Cerebellar nuclear complex (tissue), 1 donor: ENCODE results near the gene MYBPHL.

Experiments used
- DNase-seq, 2 experiments: peaks; one replicate each; lab custom pipeline; 2025; lab: John Stamatoyannopoulos, UW

The MYBPHL gene

DNA sequence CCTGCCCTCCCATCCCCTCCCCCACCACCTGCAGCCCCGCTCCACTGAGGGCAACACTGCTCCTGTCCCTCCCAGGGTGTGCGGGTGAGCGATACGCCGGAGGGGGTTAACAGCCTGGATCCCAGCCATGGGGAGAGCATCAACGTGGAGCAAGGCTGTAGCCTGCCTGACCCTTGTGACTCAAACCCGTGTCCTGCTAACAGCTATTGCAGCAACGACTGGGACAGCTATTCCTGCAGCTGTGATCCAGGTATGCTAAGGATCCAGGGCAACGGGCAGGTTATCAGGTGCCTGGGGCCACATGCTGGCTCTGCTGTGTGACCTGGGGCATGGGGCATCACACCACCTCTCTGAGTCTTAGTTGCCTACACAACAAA lies 42.4 kb downstream of the MYBPHL start:
- no peak for DNase-seq

DNA sequence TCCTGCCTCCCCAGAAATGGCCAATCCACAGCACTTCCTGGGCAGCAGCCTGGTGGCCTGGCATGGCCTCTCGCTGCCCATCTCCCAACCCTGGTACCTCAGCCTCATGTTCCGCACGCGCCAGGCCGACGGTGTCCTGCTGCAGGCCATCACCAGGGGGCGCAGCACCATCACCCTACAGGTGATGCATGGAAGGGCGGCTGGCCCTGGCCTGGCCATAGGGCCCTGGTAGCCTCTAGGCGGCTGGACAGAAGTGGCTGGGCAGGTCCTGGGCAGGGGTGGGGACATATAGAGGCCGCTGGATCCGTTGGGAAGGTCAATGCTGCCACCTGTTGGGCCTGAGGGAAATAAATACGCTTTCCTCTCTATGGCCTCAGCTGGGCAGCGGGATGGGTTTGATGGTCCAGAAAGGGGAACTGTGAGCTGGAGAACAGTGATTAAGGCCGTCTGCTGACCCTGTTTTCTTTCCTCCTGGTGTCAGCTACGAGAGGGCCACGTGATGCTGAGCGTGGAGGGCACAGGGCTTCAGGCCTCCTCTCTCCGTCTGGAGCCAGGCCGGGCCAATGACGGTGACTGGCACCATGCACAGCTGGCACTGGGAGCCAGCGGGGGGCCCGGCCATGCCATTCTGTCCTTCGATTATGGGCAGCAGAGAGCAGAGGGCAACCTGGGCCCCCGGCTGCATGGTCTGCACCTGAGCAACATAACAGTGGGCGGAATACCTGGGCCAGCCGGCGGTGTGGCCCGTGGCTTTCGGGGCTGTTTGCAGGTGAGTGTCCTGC lies 43.0 kb downstream of the MYBPHL start:
- DNase-seq: no peak

DNA sequence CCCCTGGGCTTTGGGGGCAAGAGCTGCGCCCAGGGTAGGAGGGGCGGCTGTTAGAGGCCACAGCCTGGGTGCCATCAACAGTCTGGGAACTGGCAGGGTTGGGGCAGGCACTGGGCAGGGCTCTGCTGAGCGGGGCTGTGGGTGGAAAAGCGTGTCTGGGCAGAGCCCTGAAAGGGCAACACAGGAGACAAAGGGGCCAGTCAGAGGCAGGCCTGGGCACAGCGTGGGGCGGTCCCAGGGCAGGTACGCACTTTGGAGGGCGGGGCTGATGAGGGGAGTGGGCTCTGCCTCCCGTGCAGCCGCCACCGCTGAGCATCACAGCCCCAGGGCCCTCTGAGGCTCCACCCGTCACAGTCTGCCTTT lies 43.6 kb downstream of the MYBPHL start:
- no peak for DNase-seq

DNA sequence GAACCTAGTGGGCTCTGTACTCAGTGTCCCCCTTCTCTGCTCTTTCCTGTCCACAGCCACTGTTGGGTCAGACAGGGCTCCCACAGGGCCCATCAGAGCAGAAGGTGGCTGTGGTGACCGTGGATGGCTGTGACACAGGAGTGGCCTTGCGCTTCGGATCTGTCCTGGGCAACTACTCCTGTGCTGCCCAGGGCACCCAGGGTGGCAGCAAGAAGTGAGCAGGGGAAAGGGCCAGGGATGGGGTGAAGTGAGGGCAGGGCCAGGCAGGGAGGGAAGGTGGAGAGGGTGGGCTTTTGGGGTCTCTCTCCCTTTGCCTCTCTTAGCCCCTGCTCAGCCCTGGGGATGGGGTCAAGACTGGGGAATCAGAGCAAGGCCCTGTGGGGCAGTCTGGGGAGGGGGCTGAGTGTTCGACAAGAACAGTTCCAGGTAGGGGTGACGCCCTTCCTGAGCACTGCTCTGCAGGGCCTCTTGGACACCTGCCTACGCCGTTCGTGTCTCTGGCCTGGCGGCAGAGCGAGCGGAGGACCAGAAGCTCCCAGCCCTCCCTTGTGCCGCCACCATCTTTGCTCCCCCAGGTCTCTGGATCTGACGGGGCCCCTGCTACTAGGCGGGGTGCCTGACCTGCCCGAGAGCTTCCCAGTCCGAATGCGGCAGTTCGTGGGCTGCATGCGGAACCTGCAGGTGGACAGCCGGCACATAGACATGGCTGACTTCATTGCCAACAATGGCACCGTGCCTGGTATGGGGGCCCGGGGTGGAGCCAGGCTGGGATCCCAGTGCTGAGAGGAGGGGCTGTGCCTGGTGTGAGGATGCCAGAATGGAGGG lies 44.4 kb downstream of the MYBPHL start:
- DNase-seq: no peak

DNA sequence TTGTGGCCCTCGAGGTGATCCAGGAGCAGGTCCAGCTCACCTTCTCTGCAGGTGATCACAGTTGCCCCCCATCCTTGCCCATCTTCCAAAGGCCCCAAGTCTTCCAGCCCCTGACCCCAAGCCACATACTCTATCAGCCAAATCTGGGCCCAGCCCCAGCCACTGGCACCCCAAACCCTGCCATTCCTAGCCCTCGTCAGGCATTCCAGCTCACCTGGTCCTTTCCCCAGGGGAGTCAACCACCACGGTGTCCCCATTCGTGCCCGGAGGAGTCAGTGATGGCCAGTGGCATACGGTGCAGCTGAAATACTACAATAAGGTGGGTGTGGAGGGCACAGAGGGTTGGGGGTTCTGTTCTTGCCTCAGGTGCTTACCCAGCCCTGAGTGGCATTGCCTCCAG lies 45.2 kb downstream of the MYBPHL start:
- DNase-seq: no peak

DNA sequence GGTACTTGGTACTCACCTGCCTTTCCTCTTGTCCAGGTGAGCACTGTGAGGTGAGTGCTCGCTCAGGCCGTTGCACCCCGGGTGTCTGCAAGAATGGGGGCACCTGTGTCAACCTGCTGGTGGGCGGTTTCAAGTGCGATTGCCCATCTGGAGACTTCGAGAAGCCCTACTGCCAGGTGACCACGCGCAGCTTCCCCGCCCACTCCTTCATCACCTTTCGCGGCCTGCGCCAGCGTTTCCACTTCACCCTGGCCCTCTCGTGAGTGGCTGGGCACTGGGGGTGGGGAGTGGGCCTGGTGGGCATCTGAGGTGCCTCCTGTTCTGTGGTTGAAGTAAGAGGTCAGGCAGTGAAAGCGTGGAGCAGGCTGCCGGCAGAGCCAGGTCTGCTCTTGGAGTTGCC lies 45.8 kb downstream of the MYBPHL start:
- DNase-seq: no peak

DNA sequence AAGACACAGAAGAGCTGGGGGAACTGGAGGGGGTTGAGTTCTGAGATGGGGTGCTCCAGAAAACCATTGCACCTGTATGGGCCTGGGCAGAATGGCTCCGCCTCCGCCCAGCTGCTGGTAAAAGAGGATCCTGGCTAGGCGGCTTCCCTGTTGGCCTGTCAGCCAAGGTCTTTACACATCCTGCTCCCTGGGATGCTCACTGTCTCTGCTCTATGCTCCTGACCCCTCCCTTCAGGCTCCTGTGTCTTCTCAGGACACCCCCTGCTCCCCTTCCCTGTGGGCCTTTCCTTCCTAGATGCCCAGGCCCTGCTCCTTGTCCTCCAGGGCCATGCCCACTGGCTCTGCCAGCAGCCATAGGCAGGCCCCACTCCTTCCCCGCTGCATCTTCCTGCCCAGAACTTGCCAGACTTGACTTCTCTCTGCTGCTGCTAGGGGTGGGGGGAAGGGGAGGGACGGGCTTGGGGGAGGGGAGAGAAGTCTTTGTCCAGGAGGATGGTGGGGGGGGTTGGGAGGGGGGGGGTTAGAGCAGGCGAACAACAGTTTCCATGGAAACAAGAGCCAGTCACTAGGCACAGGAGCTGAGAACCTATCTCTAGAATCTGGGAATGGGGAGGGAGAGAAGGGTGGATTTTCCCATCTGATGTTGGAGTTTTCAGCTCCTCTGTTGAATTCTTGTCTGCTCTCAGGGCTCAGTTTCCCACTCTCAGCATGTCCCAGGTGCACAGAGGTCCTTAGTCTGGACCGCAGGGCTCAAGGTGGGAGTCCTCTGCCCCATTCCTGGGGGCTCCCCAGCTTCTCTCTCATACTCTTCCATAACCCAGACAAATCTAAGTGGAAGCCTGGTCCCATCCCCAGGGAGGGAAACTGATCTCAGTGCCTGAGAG lies 46.9 kb downstream of the MYBPHL start:
- DNase-seq: no peak

DNA sequence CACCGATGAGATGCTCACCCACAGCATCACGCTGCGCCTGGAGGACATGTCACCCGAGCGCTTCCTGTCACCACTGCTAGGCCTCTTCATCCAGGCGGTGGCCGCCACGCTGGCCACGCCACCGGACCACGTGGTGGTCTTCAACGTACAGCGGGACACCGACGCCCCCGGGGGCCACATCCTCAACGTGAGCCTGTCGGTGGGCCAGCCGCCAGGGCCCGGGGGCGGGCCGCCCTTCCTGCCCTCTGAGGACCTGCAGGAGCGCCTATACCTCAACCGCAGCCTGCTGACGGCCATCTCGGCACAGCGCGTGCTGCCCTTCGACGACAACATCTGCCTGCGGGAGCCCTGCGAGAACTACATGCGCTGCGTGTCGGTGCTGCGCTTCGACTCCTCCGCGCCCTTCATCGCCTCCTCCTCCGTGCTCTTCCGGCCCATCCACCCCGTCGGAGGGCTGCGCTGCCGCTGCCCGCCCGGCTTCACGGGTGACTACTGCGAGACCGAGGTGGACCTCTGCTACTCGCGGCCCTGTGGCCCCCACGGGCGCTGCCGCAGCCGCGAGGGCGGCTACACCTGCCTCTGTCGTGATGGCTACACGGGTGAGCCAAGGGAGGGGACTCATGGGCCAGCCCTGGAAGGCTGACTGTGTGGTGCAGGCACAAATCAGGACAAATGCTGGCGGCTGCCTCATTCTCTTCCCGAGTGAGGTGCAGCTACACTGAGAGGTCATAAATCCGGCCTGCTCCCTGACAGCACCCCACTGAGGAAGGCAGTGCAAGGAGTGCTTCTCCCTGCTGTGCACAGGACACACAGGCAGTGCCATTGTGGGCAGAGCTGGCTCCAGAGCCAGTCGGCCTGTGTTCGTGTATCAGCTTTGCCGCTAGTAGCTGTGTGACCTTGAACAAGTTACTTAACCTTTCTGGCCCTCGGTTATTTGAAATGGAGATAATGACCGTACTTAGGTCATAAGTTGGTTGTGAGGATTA lies 48.0 kb downstream of the MYBPHL start:
- DNase-seq: no peak

DNA sequence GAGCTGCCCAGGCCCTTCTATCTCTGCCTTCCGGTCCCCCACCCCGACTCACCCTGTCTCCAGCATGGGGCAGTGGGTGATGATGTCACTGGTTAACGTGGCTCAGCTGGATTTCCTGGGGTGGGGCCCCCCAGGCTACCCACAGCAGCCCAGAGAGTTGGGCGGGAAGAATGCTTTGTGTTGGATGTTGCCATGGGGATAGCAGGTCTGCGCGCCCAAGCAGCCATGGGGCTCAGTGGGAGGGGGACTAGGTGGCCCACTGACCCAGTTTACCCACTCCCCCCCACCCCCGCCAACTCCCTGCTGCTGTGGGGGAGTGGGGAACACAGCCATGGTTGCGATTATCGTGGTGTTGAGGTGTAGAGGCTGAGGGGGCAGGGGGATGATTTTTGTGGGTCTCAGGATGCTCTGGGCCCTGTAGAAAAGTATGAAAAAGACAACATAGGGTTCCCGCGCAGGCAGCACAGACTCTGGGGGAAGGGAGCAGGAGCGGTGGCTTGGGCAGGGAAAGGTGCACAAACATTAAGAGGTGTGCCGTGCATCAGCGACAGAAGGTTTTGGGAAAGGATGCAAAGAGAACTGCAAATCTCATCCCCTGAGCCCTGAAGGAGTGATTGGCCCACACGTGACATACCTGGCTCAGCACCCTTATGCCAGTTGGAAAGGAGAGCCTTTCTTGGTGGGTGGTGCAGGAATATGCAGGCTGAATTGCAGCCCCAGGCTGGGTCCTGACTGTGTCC lies 49.0 kb downstream of the MYBPHL start:
- no peak for DNase-seq

DNA sequence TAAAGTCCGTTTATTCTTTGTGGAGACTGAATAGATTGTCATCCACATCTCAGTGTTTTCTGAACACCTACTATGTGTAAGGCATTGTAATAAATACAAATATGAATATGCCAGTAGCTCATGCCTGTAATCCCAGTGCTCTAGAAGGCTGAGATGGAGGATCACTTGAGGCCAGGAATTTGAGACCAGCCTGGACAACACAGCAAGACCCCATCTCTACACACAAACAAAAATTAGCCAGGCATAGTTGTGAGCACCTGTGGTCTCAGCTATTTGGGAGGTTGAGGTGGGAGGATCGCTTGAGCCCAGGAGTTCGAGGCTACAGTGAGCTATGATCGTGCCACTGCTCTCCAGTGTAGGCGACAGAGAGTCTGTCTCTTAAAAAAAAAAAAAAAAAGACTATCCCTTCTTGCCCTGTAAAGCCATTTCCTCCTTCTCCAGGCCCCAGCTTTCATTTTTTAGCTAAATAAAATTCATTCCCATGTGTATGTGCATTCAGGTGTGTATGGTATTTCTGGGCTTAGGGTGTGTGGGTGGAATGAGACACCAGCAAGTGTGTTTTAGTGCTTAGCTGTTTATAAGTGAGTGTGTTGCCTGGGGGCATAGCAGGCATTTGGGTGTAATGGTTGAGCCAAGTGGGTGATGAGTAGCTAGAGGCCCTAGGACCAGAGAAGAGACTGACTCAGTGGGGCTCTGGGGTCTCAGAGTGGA lies 49.7 kb downstream of the MYBPHL start:
- no peak for DNase-seq

DNA sequence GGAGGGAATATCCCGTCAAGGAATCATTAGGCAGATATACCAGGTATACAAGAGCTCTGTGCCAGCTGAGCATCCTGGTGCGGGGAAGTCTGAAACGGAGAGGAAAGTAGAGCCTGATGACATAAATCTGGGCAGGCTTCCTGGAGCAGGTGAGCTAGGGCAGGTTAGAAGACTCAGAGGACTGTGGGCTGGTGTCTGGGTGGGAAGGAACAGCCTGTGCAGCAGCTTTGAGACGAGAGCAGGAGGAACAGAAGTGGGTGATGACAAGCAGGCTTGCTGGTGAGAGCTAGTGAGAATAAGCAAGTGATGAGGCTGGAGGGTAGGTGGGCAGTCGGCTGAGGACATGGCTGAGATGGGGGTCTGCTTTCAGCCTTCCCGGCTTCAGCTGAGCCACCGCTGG lies 50.7 kb downstream of the MYBPHL start:
- DNase-seq: no peak

DNA sequence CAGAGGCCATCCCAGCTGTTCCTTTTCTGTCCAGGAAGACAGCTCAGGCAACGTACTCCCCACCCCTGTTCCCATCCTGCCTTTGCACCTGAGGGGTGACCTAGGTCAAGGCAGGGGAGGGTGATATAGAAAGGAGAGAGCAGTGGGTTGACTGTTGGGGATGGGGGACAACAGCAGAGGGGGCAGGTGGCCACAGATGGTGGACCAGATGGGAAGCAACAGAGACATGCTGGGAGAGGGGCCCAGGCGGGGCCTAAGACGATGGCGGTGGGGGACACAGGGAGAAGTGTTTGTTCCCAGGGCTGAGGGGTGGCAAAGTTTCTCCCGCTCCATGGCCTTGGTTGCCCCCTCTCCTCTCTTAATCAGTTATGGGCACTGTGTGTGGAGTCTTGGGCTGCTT lies 51.1 kb downstream of the MYBPHL start:
- DNase-seq: no peak

DNA sequence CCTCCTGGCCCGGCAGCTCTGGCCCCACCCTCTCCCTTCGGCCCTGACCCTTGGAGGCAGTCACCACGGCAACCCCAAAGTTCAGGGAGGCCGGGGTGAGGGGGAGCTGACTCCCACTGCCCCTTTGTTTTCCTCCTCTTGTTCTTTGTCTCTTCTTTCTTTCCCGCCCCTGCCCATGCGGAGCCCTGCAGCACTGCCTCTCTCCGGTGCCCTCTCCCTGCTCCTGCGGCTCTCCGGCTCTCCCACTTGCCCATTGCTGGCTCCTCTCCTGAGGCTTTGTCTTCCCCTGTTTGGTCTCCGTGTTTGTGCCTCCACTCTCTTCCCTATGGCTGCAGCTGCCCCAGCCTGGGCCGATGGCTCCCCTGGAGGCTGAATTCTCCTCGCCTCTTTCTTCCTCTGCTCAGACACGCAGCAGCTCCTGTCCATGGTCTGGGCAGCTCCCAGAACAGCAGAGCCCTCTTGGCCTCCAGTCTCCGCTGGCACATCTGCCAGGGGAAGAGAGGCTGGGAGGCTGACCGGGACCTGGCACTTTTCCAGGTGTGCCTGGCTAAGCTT lies 51.6 kb downstream of the MYBPHL start:
- no peak for DNase-seq

DNA sequence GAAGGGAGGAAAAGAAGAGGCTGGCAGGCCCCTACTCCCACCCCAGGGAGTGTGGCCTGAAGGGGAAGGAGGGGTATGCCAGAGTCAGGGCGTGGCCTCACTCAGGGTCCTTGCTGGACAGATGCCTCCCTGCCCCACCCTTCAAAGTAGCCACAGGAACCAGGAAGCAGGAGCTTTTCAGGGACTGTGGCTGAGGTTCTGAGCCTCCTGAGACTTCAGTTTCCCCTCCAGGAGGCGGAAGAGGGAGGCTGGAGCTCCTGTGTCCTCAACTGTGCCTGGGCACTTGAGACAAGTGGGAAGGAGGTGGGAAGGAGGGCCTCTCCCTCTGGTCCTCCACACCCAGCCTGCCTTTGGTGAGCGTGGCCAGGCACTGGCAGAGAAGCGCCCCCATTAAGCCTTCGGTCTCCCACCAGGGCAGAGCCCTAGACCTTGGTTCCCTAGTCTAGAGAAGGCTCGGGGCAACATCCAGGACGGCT lies 52.2 kb downstream of the MYBPHL start:
- DNase-seq: no peak

DNA sequence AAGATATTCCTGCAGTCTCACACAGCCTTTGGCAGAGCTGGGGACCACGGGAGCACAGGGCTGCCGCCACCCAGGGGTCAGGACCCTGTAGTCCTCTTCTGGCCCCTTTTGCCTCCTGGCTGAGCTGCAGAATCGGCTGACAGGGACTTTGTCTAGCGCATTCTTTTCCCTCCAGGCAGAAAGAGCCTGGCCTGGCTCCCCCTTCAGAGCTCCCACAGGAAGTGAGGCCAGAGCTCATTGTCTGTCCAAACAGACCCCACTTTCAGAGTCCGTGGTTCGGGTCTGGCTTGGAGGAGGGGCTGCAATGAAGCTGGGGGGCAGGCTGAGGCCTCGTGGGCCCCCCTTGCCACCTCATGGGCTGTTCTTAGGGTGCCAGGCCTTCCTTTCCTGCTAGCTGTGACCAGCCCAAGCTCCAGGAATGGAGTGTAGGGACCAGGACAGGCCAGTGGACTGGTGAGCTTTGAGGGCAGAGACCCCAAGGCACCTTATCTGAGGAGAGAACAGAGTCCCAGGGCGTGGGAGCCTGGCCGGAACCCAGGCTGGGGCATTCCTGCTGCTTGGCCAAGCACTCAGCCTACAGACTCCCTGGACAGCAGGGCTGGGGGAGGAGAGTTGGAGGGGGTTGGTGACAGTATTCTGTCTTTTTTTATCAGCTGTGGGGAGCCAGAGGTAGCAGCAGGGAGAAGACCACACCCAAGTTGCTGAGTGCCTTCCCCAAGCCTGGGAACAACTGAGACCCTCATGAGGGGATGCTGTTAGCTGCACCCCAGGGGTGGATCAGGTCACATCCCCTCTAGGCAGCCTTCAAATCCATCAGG lies 52.8 kb downstream of the MYBPHL start:
- no peak for DNase-seq

DNA sequence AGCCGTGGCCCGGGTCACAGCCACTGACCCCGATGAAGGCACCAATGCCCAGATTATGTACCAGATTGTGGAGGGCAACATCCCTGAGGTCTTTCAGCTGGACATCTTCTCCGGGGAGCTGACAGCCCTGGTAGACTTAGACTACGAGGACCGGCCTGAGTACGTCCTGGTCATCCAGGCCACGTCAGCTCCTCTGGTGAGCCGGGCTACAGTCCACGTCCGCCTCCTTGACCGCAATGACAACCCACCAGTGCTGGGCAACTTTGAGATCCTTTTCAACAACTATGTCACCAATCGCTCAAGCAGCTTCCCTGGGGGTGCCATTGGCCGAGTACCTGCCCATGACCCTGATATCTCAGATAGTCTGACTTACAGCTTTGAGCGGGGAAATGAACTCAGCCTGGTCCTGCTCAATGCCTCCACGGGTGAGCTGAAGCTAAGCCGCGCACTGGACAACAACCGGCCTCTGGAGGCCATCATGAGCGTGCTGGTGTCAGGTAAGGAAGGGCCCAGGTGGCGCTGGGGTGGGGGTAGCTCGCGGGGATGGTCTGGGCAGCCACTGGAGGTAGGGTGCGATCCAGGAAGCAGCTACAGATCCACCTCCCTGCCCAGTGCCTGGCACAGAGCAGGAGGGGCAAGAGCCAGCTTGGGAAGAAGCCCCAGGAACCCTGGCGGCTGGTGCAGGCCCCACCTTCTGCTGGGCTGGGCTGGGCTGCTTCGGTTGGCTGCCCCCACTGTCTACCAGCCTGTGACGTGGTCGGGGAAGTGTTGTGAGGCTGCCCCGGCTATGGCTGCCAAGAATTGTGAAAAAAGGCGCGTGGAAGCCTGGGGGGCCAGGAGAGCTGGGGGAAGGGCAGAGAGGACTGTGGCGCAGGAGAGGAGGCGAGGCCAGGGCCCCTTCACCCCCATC lies 53.7 kb downstream of the MYBPHL start:
- no peak for DNase-seq

DNA sequence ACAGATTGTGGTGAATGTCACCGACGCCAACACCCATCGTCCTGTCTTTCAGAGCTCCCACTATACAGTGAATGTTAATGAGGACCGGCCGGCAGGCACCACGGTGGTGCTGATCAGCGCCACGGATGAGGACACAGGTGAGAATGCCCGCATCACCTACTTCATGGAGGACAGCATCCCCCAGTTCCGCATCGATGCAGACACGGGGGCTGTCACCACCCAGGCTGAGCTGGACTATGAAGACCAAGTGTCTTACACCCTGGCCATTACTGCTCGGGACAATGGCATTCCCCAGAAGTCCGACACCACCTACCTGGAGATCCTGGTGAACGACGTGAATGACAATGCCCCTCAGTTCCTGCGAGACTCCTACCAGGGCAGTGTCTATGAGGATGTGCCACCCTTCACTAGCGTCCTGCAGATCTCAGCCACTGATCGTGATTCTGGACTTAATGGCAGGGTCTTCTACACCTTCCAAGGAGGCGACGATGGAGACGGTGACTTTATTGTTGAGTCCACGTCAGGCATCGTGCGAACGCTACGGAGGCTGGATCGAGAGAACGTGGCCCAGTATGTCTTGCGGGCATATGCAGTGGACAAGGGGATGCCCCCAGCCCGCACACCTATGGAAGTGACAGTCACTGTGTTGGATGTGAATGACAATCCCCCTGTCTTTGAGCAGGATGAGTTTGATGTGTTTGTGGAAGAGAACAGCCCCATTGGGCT lies 54.5 kb downstream of the MYBPHL start:
- no peak for DNase-seq
